Endothelial cell of umbilical vein (primary cell): ENCODE data around the gene MCM5. TPM values are rescaled to one million over a fixed set of nuclear protein-coding genes. Genes with fewer than 3 reads are reported as not detected.

Experiments used
- BruUV-seq: library from RNA; stranded (reverse); fragments of 400-500 nt; replicated peaks from 2 replicates; lab custom pipeline; 2021; lab: Mats Ljungman, UMichigan
- CTCF ChIA-PET: fragments of 300-600, 350-600 bp; sonication (Branson Sonifier 250); formaldehyde crosslinking; loops from one replicate; lab custom pipeline; 2021; ENCODE audit warnings: antibody characterized with exemption, inconsistent platforms; lab: Charles Lee
- POLR2A ChIA-PET: fragments of 300-600, 350-600 bp; sonication (Branson Sonifier 250); formaldehyde crosslinking; loops from one replicate; lab custom pipeline; 2021; ENCODE audit warnings: antibody characterized with exemption, inconsistent platforms; lab: Charles Lee
- DNase-seq: peaks from one replicate; pipeline ENCODE4 v3.0.0-alpha.2; 2011; ENCODE audit warnings: low read depth, low spot score
- FAIRE-seq: peaks from 2 replicates; lab custom pipeline; 2011; peaks lifted over from hg19 to GRCh38; lab: Jason Lieb, UNC
- H2AFZ ChIP-seq: 2 replicates; pipeline ENCODE4 v1.6.0; 2012; ENCODE audit warnings: low read depth, low read length, control low read depth, inconsistent platforms
- H3K27ac ChIP-seq: 2 replicates; pipeline ENCODE4 v1.5.1; 2011; ENCODE audit warnings: low read depth, mild to moderate bottlenecking, control low read depth, low read length, moderate library complexity; ENCODE audit not compliant: insufficient read depth
- H3K27me3 ChIP-seq, 2 experiments: 2 replicates each; pipeline versions ENCODE4 v1.6.0 to v1.6.1; 2011; ENCODE audit warnings: low read length in 2 of 2, mixed read lengths in 1 of 2; ENCODE audit not compliant: control insufficient read depth in 2 of 2, insufficient read depth in 2 of 2
- H3K36me3 ChIP-seq, 2 experiments: 2 replicates in 1 of 2; 3 replicates in 1 of 2; pipeline ENCODE4 v1.5.1; 2011; ENCODE audit warnings: low read length in 2 of 2, mild to moderate bottlenecking in 1 of 2, moderate library complexity in 1 of 2; ENCODE audit not compliant: control insufficient read depth in 2 of 2, insufficient read depth in 2 of 2; ENCODE audit errors: extremely low read depth in 1 of 2
- H3K4me1 ChIP-seq: 3 replicates; pipeline ENCODE4 v1.5.1; 2011; ENCODE audit warnings: mild to moderate bottlenecking, low read length; ENCODE audit not compliant: control insufficient read depth, insufficient read depth; ENCODE audit errors: extremely low read depth
- H3K4me2 ChIP-seq: 2 replicates; pipeline ENCODE4 v1.6.1; 2011; ENCODE audit warnings: low read length, control low read depth, mixed read lengths; ENCODE audit not compliant: insufficient read depth
- H3K4me3 ChIP-seq, 3 experiments: fragments of 200-600 bp in 1 of 3; sonication (generic), shearing (Covaris generic) in 1 of 3; replicated peaks in 1 of 3; 2 replicates each; pipeline ENCODE4 v1.5.1; 2011 to 2016; ENCODE audit warnings: control low read depth in 3 of 3, low read length in 3 of 3, mild to moderate bottlenecking in 2 of 3, inconsistent platforms in 1 of 3, low read depth in 1 of 3, moderate library complexity in 1 of 3; ENCODE audit not compliant: insufficient read depth in 1 of 3
- H3K79me2 ChIP-seq: 2 replicates; pipeline ENCODE4 v1.6.0; 2012; ENCODE audit warnings: low read length, inconsistent platforms; ENCODE audit not compliant: control insufficient read depth, insufficient read depth
- H3K9ac ChIP-seq: replicated peaks from 2 replicates; pipeline ENCODE3; 2011; ENCODE audit warnings: low read length, control low read depth; ENCODE audit not compliant: insufficient read depth; ENCODE audit errors: extremely low read depth
- H3K9me1 ChIP-seq: replicated peaks from 3 replicates; pipeline ENCODE4 v1.6.0; 2011; ENCODE audit warnings: mild to moderate bottlenecking, low read length; ENCODE audit not compliant: control insufficient read depth, insufficient read depth; ENCODE audit errors: extremely low read depth
- H3K9me3 ChIP-seq: replicated peaks from 2 replicates; pipeline ENCODE4 v1.5.1; 2012; ENCODE audit warnings: low read length, inconsistent platforms; ENCODE audit not compliant: control insufficient read depth, insufficient read depth
- H4K20me1 ChIP-seq: replicated peaks from 2 replicates; pipeline ENCODE3; 2011; ENCODE audit warnings: mild to moderate bottlenecking, low read length; ENCODE audit not compliant: control insufficient read depth, insufficient read depth; ENCODE audit errors: extremely low read depth
- CTCF ChIP-seq, 2 donors: IDR thresholded peaks; 1 replicate in 1 of 2; 2 replicates in 1 of 2; pipeline ENCODE4 v1.5.1; 2011; ENCODE audit warnings: low read length in 2 of 2, mild to moderate bottlenecking in 2 of 2, moderate library complexity in 2 of 2, control low read depth in 1 of 2, inconsistent platforms in 1 of 2, low read depth in 1 of 2; ENCODE audit not compliant: insufficient read depth in 1 of 2; ENCODE audit errors: extremely low read depth in 1 of 2
- EZH2 ChIP-seq: IDR thresholded peaks from 2 replicates; pipeline ENCODE4 v1.6.1; 2012; ENCODE audit warnings: borderline replicate concordance, low read depth, mild to moderate bottlenecking, moderate library complexity, low read length, inconsistent platforms; ENCODE audit not compliant: severe bottlenecking
- FOS ChIP-seq: IDR thresholded peaks from 2 replicates; pipeline ENCODE4 v1.6.1; 2011; ENCODE audit warnings: mild to moderate bottlenecking, low read length, moderate library complexity, borderline replicate concordance; ENCODE audit not compliant: insufficient read depth
- GATA2 ChIP-seq: IDR thresholded peaks from 2 replicates; pipeline ENCODE4 v1.7.0; 2011; ENCODE audit warnings: low read depth, mild to moderate bottlenecking, moderate library complexity, mixed read lengths, low read length; ENCODE audit not compliant: insufficient read length, insufficient read depth
- JUN ChIP-seq: IDR thresholded peaks from 2 replicates; pipeline ENCODE4 v1.6.1; 2011; ENCODE audit warnings: borderline replicate concordance, low read depth; ENCODE audit not compliant: insufficient read length, insufficient read depth
- MAX ChIP-seq: IDR thresholded peaks from 2 replicates; pipeline ENCODE4 v1.6.1; 2011; ENCODE audit not compliant: insufficient read depth, insufficient read length
- MYC ChIP-seq: IDR thresholded peaks from one replicate; pipeline ENCODE4 v1.6.1; 2011; ENCODE audit warnings: mild to moderate bottlenecking, low read depth, low read length
- POLR2A ChIP-seq: IDR thresholded peaks from 2 replicates; pipeline ENCODE4 v1.6.1; 2012; ENCODE audit warnings: low read depth, mild to moderate bottlenecking, control low read depth, low read length
- POLR2AphosphoS5 ChIP-seq: IDR thresholded peaks from 2 replicates; pipeline ENCODE4 v1.6.1; 2012; ENCODE audit warnings: low read depth, mild to moderate bottlenecking, control low read depth, low read length, moderate library complexity; ENCODE audit not compliant: insufficient read depth
- dilution Hi-C: fragments of 300-500 bp; cut with MboI; formaldehyde crosslinking; loops from one replicate; pipeline ENCODE4 v1.15.0; 2019; ENCODE audit warnings: low sequenced_read_pairs; ENCODE audit not compliant: extremely low pct_ligation_motif_present
- intact Hi-C: fragments of 100-400 bp; cut with micrococcal nuclease; formaldehyde crosslinking; loops from one replicate; pipeline ENCODE4 v1.10.0; 2022
- polyA plus RNA-seq, 4 experiments: library from polyadenylated mRNA; depleted of rRNA in 3 of 4; stranded (reverse) in 3 of 4; unstranded in 1 of 4; fragments of >200 nt; gene quantifications; 2 replicates each; pipeline versions ENCODE4 v1.2.1 to v1.2.3, GENCODE V29; 2011 to 2012; ENCODE audit warnings: missing spikeins in 1 of 4
- total RNA-seq: library from RNA; stranded (reverse); gene quantifications from 2 replicates; pipeline ENCODE4 v1.2.3, GENCODE V29; 2021

The MCM5 gene
- total and polyA plus RNA-seq, 2 donors (not counting 3 experiments of a cell fraction or from before 2014, with no cell fraction given) = 67.8 to 111 TPM

- no peaks in the 10 kb centered on the region for H3K9me1 ChIP-seq
- no peak overlapping the region for H3K4me3 ChIP-seq
- POLR2A ChIA-PET = interaction anchor here (0.7 to 0.9 kb wide), 2 partner anchors 15 to 33 kb away, joined by 3 read pairs; no protein-coding TSS in a partner anchor
- CTCF ChIA-PET = interaction anchor here (0.6 to 0.9 kb wide), 2 partner anchors 13 to 37 kb away, joined by 3 read pairs; no protein-coding TSS in a partner anchor
- H2AFZ ChIP-seq = no peak overlapping the region
- no peak overlapping the region for H3K27ac ChIP-seq
- FAIRE-seq (no peak), DNase-seq (no peak)
- BruUV-seq = TSS peak; percentile 70
- peaks cover 16 to 18% of the 10 kb centered on the region in 2 experiments for H3K36me3 ChIP-seq
- no peaks in the 10 kb centered on the region for H4K20me1 ChIP-seq
- peaks cover 4% of the 10 kb centered on the region for H3K4me1 ChIP-seq
- no peak for TF ChIP-seq MYC
- no peak for TF ChIP-seq FOS
- TF ChIP-seq GATA2 = no peak
- TF ChIP-seq CTCF (IDR thresholded peaks at IDR 0.05; ENCODE audit: extremely low read depth in 1 of 2, insufficient read depth in 1 of 2, low read depth in 1 of 2, low read length in 2 of 2) = no peak
- no peak for TF ChIP-seq JUN
- no peak for TF ChIP-seq POLR2AphosphoS5
- TF ChIP-seq POLR2A = no peak
- no peak for TF ChIP-seq EZH2
- no peak for TF ChIP-seq MAX
- no peaks in the 10 kb centered on the region for H3K27me3 ChIP-seq
- H3K9me3 ChIP-seq = no peaks in the 10 kb centered on the region
- no peak overlapping the region for H3K9ac ChIP-seq
- no peak overlapping the region for H3K4me2 ChIP-seq
- dilution Hi-C loops = no loop called here
- intact Hi-C loops = no loop called here
- H3K79me2 ChIP-seq = no peaks in the 10 kb centered on the region
Measured at GRCh38 chr22:35393116-35394010, 6.6 kb upstream of the MCM5 start.
